HepG2 (cell line): ENCODE measurements around the gene FGA. TPM values are rescaled to one million over a fixed set of nuclear protein-coding genes. Genes with fewer than 3 reads are reported as not detected.

ENCODE experiments used
- ATAC-seq: fragments of 200-7000 bp; cut with Tn5 transposase; 3 replicates; pipeline ENCODE4 v1.9.1; 2020; ENCODE audit warnings: mild to moderate bottlenecking, moderate library complexity
- BruUV-seq: library from RNA; stranded (reverse); fragments of 400-500 nt; replicated peaks from 2 replicates; lab custom pipeline; 2021; lab: Mats Ljungman, UMichigan
- CTCF ChIA-PET: fragments of 300-600 bp; formaldehyde crosslinking; extraction: SDS; loops from one replicate; lab custom pipeline; 2021; ENCODE audit warnings: low total read pairs, inconsistent platforms, low intra/inter-chr PET ratio; lab: Yijun Ruan, JAX
- POLR2A ChIA-PET: fragments of 350-600 bp; sonication (Branson Sonifier 250); formaldehyde crosslinking; loops from one replicate; lab custom pipeline; 2020; ENCODE audit warnings: antibody characterized with exemption, inconsistent platforms; lab: Yijun Ruan, JAX
- DNase-seq: peaks from one replicate; pipeline ENCODE4 v3.0.0-alpha.2; 2015; ENCODE audit warnings: low spot score
- FAIRE-seq: peaks from 3 replicates; lab custom pipeline; 2011; peaks lifted over from hg19 to GRCh38; lab: Jason Lieb, UNC
- H2AFZ ChIP-seq: one replicate; pipeline ENCODE4 v1.6.1; 2011; ENCODE audit warnings: low read length, inconsistent platforms
- H3K27ac ChIP-seq: fragments of 300-600 bp; 3 replicates; pipeline ENCODE4 v1.8.0; 2011; ENCODE audit warnings: mixed run types, mild to moderate bottlenecking, mixed read lengths, low read length, inconsistent platforms; ENCODE audit not compliant: insufficient read depth; ENCODE audit errors: extremely low read length
- H3K27me3 ChIP-seq, 2 experiments: fragments of 200-600 bp in 1 of 2; 2 replicates in 1 of 2; 3 replicates in 1 of 2; pipeline versions ENCODE4 v1.6.0 to v1.8.0; 2011; ENCODE audit warnings: low read length in 2 of 2, mild to moderate bottlenecking in 2 of 2, moderate library complexity in 2 of 2, inconsistent platforms in 1 of 2; ENCODE audit not compliant: insufficient read depth in 2 of 2, control insufficient read depth in 1 of 2
- H3K36me3 ChIP-seq, 2 experiments: fragments of 200-600 bp in 1 of 2; replicated peaks in 1 of 2; 2 replicates in 1 of 2; 3 replicates in 1 of 2; pipeline versions ENCODE4 v1.5.1 to v1.8.0; 2011; ENCODE audit warnings: low read length in 2 of 2, inconsistent platforms in 1 of 2; ENCODE audit not compliant: insufficient read depth in 2 of 2, control insufficient read depth in 1 of 2
- H3K4me1 ChIP-seq: 2 replicates; pipeline ENCODE4 v1.5.1; 2012; ENCODE audit warnings: low read length, inconsistent platforms; ENCODE audit not compliant: insufficient read depth
- H3K4me2 ChIP-seq: 2 replicates; pipeline ENCODE4 v1.6.0; 2011; ENCODE audit warnings: low read depth, low read length, inconsistent platforms
- H3K4me3 ChIP-seq, 3 experiments: fragments of 200-600 bp in 1 of 3; sonication (generic), shearing (Covaris generic) in 1 of 3; replicated peaks in 1 of 3; 2 replicates each; pipeline ENCODE4 v1.5.1; 2011 to 2016; ENCODE audit warnings: low read length in 3 of 3, inconsistent platforms in 2 of 3, low read depth in 2 of 3, mild to moderate bottlenecking in 2 of 3, control low read depth in 1 of 3, mixed read lengths in 1 of 3; ENCODE audit not compliant: insufficient read depth in 1 of 3
- H3K79me2 ChIP-seq: one replicate; pipeline ENCODE4 v1.6.1; 2011; ENCODE audit warnings: low read length, inconsistent platforms; ENCODE audit not compliant: insufficient read depth
- H3K9ac ChIP-seq: 2 replicates; pipeline ENCODE4 v1.6.0; 2011; ENCODE audit warnings: mild to moderate bottlenecking, low read depth, low read length, inconsistent platforms; ENCODE audit not compliant: insufficient read depth
- H3K9me3 ChIP-seq: 2 replicates; pipeline ENCODE4 v1.5.1; 2012; ENCODE audit warnings: mild to moderate bottlenecking, low read length
- H4K20me1 ChIP-seq: 2 replicates; pipeline ENCODE4 v1.6.0; 2011; ENCODE audit warnings: inconsistent platforms, mild to moderate bottlenecking, low read length, moderate library complexity; ENCODE audit not compliant: insufficient read depth
- CEBPG ChIP-seq: IDR thresholded peaks from 2 replicates; pipeline ENCODE4 v1.6.1; 2016
- FOXA3 ChIP-seq: IDR thresholded peaks from 2 replicates; pipeline ENCODE4 v1.6.1; 2016; ENCODE audit warnings: missing genetic modification reagents, missing compliant biosample characterization
- HOMEZ ChIP-seq: IDR thresholded peaks from 2 replicates; pipeline ENCODE4 v1.6.1; 2016; ENCODE audit warnings: low read depth
- MYC ChIP-seq: sonication (generic); formaldehyde crosslinking; IDR thresholded peaks from 2 replicates; pipeline ENCODE4 v1.9.0; 2021; ENCODE audit warnings: missing genetic modification reagents, borderline replicate concordance
- RBFOX2 ChIP-seq: fragments of 200-400 bp; formaldehyde crosslinking; IDR thresholded peaks from 2 replicates; pipeline ENCODE4 v1.6.1; 2017; ENCODE audit warnings: low read depth, mild to moderate bottlenecking, low read length
- SATB2 ChIP-seq: sonication (generic); formaldehyde crosslinking; IDR thresholded peaks from 2 replicates; pipeline ENCODE4 v1.5.0; 2020; ENCODE audit warnings: missing genetic modification reagents
- ZNF18 ChIP-seq: sonication (generic); formaldehyde crosslinking; IDR thresholded peaks from 2 replicates; pipeline ENCODE4 v1.8.0; 2022; ENCODE audit warnings: mild to moderate bottlenecking, missing genetic modification reagents; ENCODE audit not compliant: insufficient replicate concordance
- ZNF720 ChIP-seq: sonication (generic); formaldehyde crosslinking; IDR thresholded peaks from 2 replicates; pipeline ENCODE4 v1.4.0; 2020; ENCODE audit warnings: missing genetic modification reagents
- ZNF773 ChIP-seq: sonication (generic); formaldehyde crosslinking; IDR thresholded peaks from 2 replicates; pipeline ENCODE4 v1.4.0; 2020; ENCODE audit warnings: missing genetic modification reagents, borderline replicate concordance
- WGBS: methylation state at CpG from one replicate; pipeline ENCODE4 v1.1.6; 2017; ENCODE audit warnings: low lambda C conversion rate; 5-methylcytosine and 5-hydroxymethylcytosine counted together
- in situ Hi-C: cut with HindIII; loops from 2 replicates; pipeline ENCODE4 v1.10.0; 2017; ENCODE audit warnings: low pct_unique_long_range_greater_than_20kb; ENCODE audit not compliant: extremely low pct_ligation_motif_present
- intact Hi-C: fragments of 100-400 bp; cut with micrococcal nuclease; formaldehyde crosslinking; loops from one replicate; pipeline ENCODE4 v1.10.0; 2022; ENCODE audit not compliant: unreplicated experiment
- polyA plus RNA-seq, 8 experiments: library from polyadenylated mRNA; depleted of rRNA in 3 of 8; stranded (reverse) in 7 of 8; unstranded in 1 of 8; fragments of >200 nt; fragmentation: Illumina TruSeq in 4 of 8; extraction: Trizol in 4 of 8; gene quantifications; 2 replicates each; pipeline versions ENCODE4 v1.2.1 to v1.2.3, GENCODE V29; 2011 to 2016; ENCODE audit warnings: low read depth in 4 of 8, missing spikeins in 1 of 8, mixed read lengths in 1 of 8; ENCODE audit not compliant: insufficient read depth in 1 of 8
- total RNA-seq, 5 experiments: library from RNA; depleted of rRNA; stranded (reverse); fragments of >200 nt; fragmentation: Illumina TruSeq; extraction: Trizol; gene quantifications; 2 replicates each; pipeline ENCODE4 v1.2.3, GENCODE V29; 2016; ENCODE audit warnings: low read depth in 1 of 5
- TF ChIP-seq, protein P1 (sequence below): sonication (generic); formaldehyde crosslinking; IDR thresholded peaks from 2 replicates; pipeline ENCODE4 v1.4.0; 2020; ENCODE audit warnings: missing genetic modification reagents

The FGA gene
- total and polyA plus RNA-seq, 2 of the 13 experiments (the other 11 are each of a cell fraction or from before 2014, with no cell fraction given) = 640 to 1,523 TPM

DNA sequence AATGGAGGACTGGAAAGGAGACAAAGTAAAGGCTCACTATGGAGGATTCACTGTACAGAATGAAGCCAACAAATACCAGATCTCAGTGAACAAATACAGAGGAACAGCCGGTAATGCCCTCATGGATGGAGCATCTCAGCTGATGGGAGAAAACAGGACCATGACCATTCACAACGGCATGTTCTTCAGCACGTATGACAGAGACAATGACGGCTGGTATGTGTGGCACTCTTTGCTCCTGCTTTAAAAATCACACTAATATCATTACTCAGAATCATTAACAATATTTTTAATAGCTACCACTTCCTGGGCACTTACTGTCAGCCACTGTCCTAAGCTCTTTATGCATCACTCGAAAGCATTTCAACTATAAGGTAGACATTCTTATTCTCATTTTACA, 21.0 kb downstream of the FGA start (continued):
- TF ChIP-seq ZNF18 (CRISPR knock-in tag) (no peak), MYC (CRISPR knock-in tag) (no peak), ZNF720 (CRISPR knock-in tag) (no peak), ZNF773 (CRISPR knock-in tag) (no peak)
- TF ChIP-seq, protein P1, sequence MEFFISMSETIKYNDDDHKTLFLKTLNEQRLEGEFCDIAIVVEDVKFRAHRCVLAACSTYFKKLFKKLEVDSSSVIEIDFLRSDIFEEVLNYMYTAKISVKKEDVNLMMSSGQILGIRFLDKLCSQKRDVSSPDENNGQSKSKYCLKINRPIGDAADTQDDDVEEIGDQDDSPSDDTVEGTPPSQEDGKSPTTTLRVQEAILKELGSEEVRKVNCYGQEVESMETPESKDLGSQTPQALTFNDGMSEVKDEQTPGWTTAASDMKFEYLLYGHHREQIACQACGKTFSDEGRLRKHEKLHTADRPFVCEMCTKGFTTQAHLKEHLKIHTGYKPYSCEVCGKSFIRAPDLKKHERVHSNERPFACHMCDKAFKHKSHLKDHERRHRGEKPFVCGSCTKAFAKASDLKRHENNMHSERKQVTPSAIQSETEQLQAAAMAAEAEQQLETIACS (CRISPR knock-in tag) = no peak

GRCh38 chr4:154569028-154569427, 21.5 kb downstream of the FGA start:
- intact Hi-C loops (no loop called here), in situ Hi-C loops (no loop called here)
- H3K79me2 ChIP-seq = no peaks in the 10 kb centered on the region
- no TSS peak for BruUV-seq
- FAIRE-seq (no peak), DNase-seq (no peak), ATAC-seq (no peak)
- TF ChIP-seq FOXA3 (CRISPR knock-in tag) (0 out of 2 replicates have a peak, but pooled peaks have one; percentile 30), CEBPG (CRISPR knock-in tag) (0 out of 2 replicates have a peak, but pooled peaks have one; percentile 25), SATB2 (no peak), HOMEZ (CRISPR knock-in tag) (peak; percentile 81), RBFOX2 (peak; percentile 5; the same call in 1 of the 2 replicates)
- no peak overlapping the region for H3K9ac ChIP-seq
- no peaks in the 10 kb centered on the region; a peak in 1 of 5 replicates for H3K27me3 ChIP-seq
- no peak overlapping the region for H3K4me3 ChIP-seq
- CTCF ChIA-PET = no interaction called here
- peaks cover 12% of the 10 kb centered on the region for H3K4me1 ChIP-seq
- H2AFZ ChIP-seq = no peak overlapping the region
- no peak overlapping the region for H3K27ac ChIP-seq
- H4K20me1 ChIP-seq = no peaks in the 10 kb centered on the region
- POLR2A ChIA-PET = interaction anchor here (0.9 to 2.5 kb wide), 6 partner anchors 8 to 44 kb away, joined by 3 to 5 read pairs (median 4); partner anchors contain the start of genes FGA and FGG
- H3K9me3 ChIP-seq = no peaks in the 10 kb centered on the region
- no peak overlapping the region for H3K4me2 ChIP-seq
- WGBS = 69% methylated on average over 3 of the region's 3 CpGs
- peaks cover 0 to 4% of the 10 kb centered on the region in 2 experiments; a peak in 1 of 5 replicates for H3K36me3 ChIP-seq
